H9 (cell line): ENCODE results near the gene TAF1L. TPM values are rescaled to one million over a fixed set of nuclear protein-coding genes. Genes with fewer than 3 reads are reported as not detected.

Experiments used
- DNase-seq: peaks from one replicate; pipeline ENCODE4 v3.0.0-alpha.2; 2017
- H2AFZ ChIP-seq: one replicate; pipeline ENCODE4 v1.6.1; 2013; ENCODE audit warnings: mild to moderate bottlenecking, low read length, control low read depth, moderate library complexity
- H2AK5ac ChIP-seq: 2 replicates; pipeline ENCODE4 v1.6.1; 2013; ENCODE audit warnings: low read length, control low read depth, mixed read lengths; ENCODE audit not compliant: insufficient read length
- H2BK120ac ChIP-seq: one replicate; pipeline ENCODE4 v1.6.1; 2013; ENCODE audit warnings: low read depth, mild to moderate bottlenecking, low read length, control low read depth, inconsistent platforms; ENCODE audit not compliant: poor library complexity, severe bottlenecking
- H2BK12ac ChIP-seq: 2 replicates; pipeline ENCODE4 v1.6.1; 2013; ENCODE audit warnings: low read length, control low read depth, mixed read lengths, low read depth; ENCODE audit not compliant: insufficient read length
- H2BK15ac ChIP-seq: 2 replicates; pipeline ENCODE4 v1.6.1; 2013; ENCODE audit warnings: low read depth, low read length, control low read depth
- H2BK20ac ChIP-seq: one replicate; pipeline ENCODE4 v1.6.1; 2013; ENCODE audit warnings: low read depth, mild to moderate bottlenecking, low read length, control low read depth, inconsistent platforms; ENCODE audit not compliant: poor library complexity, severe bottlenecking
- H2BK5ac ChIP-seq: 2 replicates; pipeline ENCODE4 v1.6.1; 2013; ENCODE audit warnings: low read length, control low read depth, mixed read lengths; ENCODE audit not compliant: insufficient read length
- H3K14ac ChIP-seq: 2 replicates; pipeline ENCODE4 v1.6.1; 2013; ENCODE audit warnings: low read length, control low read depth; ENCODE audit not compliant: insufficient read depth
- H3K18ac ChIP-seq: 2 replicates; pipeline ENCODE4 v1.6.1; 2013; ENCODE audit warnings: low read depth, mild to moderate bottlenecking, mixed read lengths, low read length, control low read depth; ENCODE audit not compliant: insufficient read length
- H3K23ac ChIP-seq: 2 replicates; pipeline ENCODE4 v1.6.1; 2013; ENCODE audit warnings: low read length, control low read depth, mixed read lengths, low read depth; ENCODE audit not compliant: insufficient read length
- H3K23me2 ChIP-seq: 2 replicates; pipeline ENCODE4 v1.6.1; 2013; ENCODE audit warnings: low read depth, mild to moderate bottlenecking, mixed read lengths, low read length, control low read depth; ENCODE audit not compliant: insufficient read length, poor library complexity, severe bottlenecking
- H3K27ac ChIP-seq: 2 replicates; pipeline ENCODE4 v1.5.1; 2013; ENCODE audit warnings: low read length, control low read depth, mixed read lengths, low read depth; ENCODE audit not compliant: insufficient read length
- H3K27me3 ChIP-seq: 2 replicates; pipeline ENCODE4 v1.6.1; 2013; ENCODE audit warnings: low read length, control low read depth, inconsistent platforms; ENCODE audit not compliant: insufficient read depth
- H3K4ac ChIP-seq: 2 replicates; pipeline ENCODE4 v1.6.1; 2013; ENCODE audit warnings: low read depth, mild to moderate bottlenecking, control low read depth, inconsistent platforms, low read length, moderate library complexity
- H3K4me1 ChIP-seq: 2 replicates; pipeline ENCODE4 v1.6.1; 2013; ENCODE audit warnings: low read length, control low read depth, inconsistent platforms; ENCODE audit not compliant: insufficient read depth
- H3K4me2 ChIP-seq: 2 replicates; pipeline ENCODE4 v1.6.1; 2013; ENCODE audit warnings: low read length, control low read depth, mixed read lengths; ENCODE audit not compliant: insufficient read length, insufficient read depth
- H3K56ac ChIP-seq: 2 replicates; pipeline ENCODE4 v1.6.1; 2013; ENCODE audit warnings: low read depth, mild to moderate bottlenecking, mixed read lengths, low read length, control low read depth; ENCODE audit not compliant: insufficient read length
- H3K79me1 ChIP-seq: 2 replicates; pipeline ENCODE4 v1.6.1; 2013; ENCODE audit warnings: low read depth, mild to moderate bottlenecking, moderate library complexity, low read length, control low read depth, inconsistent platforms; ENCODE audit not compliant: insufficient read depth, poor library complexity, severe bottlenecking
- H3K79me2 ChIP-seq: 2 replicates; pipeline ENCODE4 v1.6.1; 2013; ENCODE audit warnings: low read length, control low read depth, inconsistent platforms; ENCODE audit not compliant: insufficient read depth
- H3K9ac ChIP-seq: 2 replicates; pipeline ENCODE4 v1.6.1; 2013; ENCODE audit warnings: low read length, control low read depth, mixed read lengths; ENCODE audit not compliant: insufficient read length; ENCODE audit errors: extremely low read depth
- H3K9me3 ChIP-seq: one replicate; pipeline ENCODE4 v1.6.1; 2013; ENCODE audit warnings: low read depth, low read length, inconsistent platforms; ENCODE audit not compliant: control insufficient read depth
- H3T11ph ChIP-seq: one replicate; pipeline ENCODE4 v1.6.1; 2013; ENCODE audit warnings: mild to moderate bottlenecking, low read length, control low read depth, inconsistent platforms
- H4K20me1 ChIP-seq: one replicate; pipeline ENCODE4 v1.6.1; 2013; ENCODE audit not compliant: control insufficient read depth, insufficient read length, insufficient read depth
- H4K5ac ChIP-seq: 2 replicates; pipeline ENCODE4 v1.6.1; 2013; ENCODE audit warnings: low read depth, mild to moderate bottlenecking, mixed read lengths, low read length, control low read depth; ENCODE audit not compliant: insufficient read length
- H4K8ac ChIP-seq: replicated peaks from 2 replicates; pipeline ENCODE4 v1.6.1; 2013; ENCODE audit warnings: low read length, control low read depth, mixed read lengths, low read depth; ENCODE audit not compliant: insufficient read length
- H4K91ac ChIP-seq: 2 replicates; pipeline ENCODE4 v1.6.1; 2013; ENCODE audit warnings: low read depth, mild to moderate bottlenecking, moderate library complexity, mixed read lengths, low read length, control low read depth; ENCODE audit not compliant: insufficient read length
- H3K27ac Mint-ChIP-seq, 3 experiments: 2 replicates in 2 of 3; 3 replicates in 1 of 3; pipeline ENCODE4 v1.8.0; 2020 to 2021; ENCODE audit warnings: mixed read lengths in 3 of 3, mild to moderate bottlenecking in 1 of 3, moderate library complexity in 1 of 3
- H3K27me3 Mint-ChIP-seq: 2 replicates; pipeline ENCODE4 v1.8.0; 2021; ENCODE audit warnings: low read depth, mild to moderate bottlenecking, moderate library complexity, mixed read lengths
- H3K36me3 Mint-ChIP-seq, 3 experiments: 2 replicates in 2 of 3; 3 replicates in 1 of 3; pipeline ENCODE4 v1.8.0; 2020 to 2021; ENCODE audit warnings: low read depth in 3 of 3, mixed read lengths in 3 of 3; ENCODE audit not compliant: insufficient read depth in 1 of 3
- H3K4me1 Mint-ChIP-seq, 2 experiments: 2 replicates each; pipeline ENCODE4 v1.8.0; 2020; ENCODE audit warnings: mixed read lengths in 2 of 2
- H3K4me3 Mint-ChIP-seq, 2 experiments: 2 replicates in 1 of 2; 3 replicates in 1 of 2; pipeline ENCODE4 v1.8.0; 2020 to 2021; ENCODE audit warnings: mild to moderate bottlenecking in 2 of 2, mixed read lengths in 2 of 2, moderate library complexity in 1 of 2
- H3K9me3 Mint-ChIP-seq, 2 experiments: 2 replicates in 1 of 2; 3 replicates in 1 of 2; pipeline ENCODE4 v1.8.0; 2020; ENCODE audit warnings: mild to moderate bottlenecking in 2 of 2, mixed read lengths in 2 of 2, moderate library complexity in 1 of 2
- WGBS: extraction: QIAGEN DNeasy Blood & Tissue Kit; methylation state at CpG from one replicate; pipeline ENCODE4 v1.1.7; 2013; ENCODE audit warnings: missing lambda C conversion rate, low lambda C conversion rate, mixed read lengths; ENCODE audit not compliant: insufficient read length; ENCODE audit errors: extremely low coverage; 5-methylcytosine and 5-hydroxymethylcytosine counted together
- total RNA-seq: library from RNA; stranded (reverse); gene quantifications from 2 replicates; pipeline ENCODE4 v1.2.1, GENCODE V29; 2021
- TF ChIP-seq, protein P1 (sequence below): fragments of 200-600 bp; sonication (generic); conservative IDR thresholded peaks from 3 replicates; pipeline ENCODE4 v1.8.0; 2021; ENCODE audit warnings: antibody characterized with exemption, mild to moderate bottlenecking

The TAF1L gene
- total RNA-seq, 1 experiment from 2014 or later: not detected

DNA sequence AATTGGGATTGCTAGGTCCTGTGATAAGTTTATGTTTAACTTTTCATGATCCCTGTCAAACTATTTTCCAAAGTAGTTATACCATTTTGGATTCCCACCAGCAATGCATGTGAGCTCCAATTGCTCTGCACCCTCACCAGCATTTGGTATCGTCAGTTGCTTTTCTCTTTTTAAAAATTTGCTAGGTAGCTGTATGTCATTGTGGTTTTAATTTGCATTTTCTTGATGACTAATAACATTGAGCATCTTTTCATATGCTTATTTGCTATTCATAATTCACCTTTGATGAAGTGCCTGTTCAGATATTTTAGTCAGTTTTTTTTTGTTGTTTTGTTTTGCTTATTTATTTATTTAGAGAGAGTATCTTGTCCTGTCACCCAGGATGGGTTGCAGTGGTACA is 12.5 kb downstream of the TAF1L start:
- no peak overlapping the region for H3K4me2 ChIP-seq
- no peak overlapping the region for H3K23ac ChIP-seq
- no peak overlapping the region for H4K91ac ChIP-seq
- no CpG with 5 or more reads among the region's 1 CpG for WGBS
- Mint-ChIP-seq H3K27me3 (peaks cover 7% of the 10 kb centered on the region), H3K27ac (no peak overlapping the region), H3K4me1 (0 out of 4 replicates have a peak, but pooled peaks cover 0 to 2% of the 10 kb centered on the region in 2 experiments), H3K36me3 (no peaks in the 10 kb centered on the region), H3K9me3 (peaks cover 0 to 50% of the 10 kb centered on the region in 2 experiments; a peak in 2 of 5 replicates), H3K4me3 (no peak overlapping the region)
- H2BK20ac ChIP-seq: no peak overlapping the region
- H3K56ac ChIP-seq: no peak overlapping the region
- H4K8ac ChIP-seq: no peak overlapping the region
- no peak overlapping the region for H4K5ac ChIP-seq
- H2BK12ac ChIP-seq: no peak overlapping the region
- DNase-seq: no peak
- H2AK5ac ChIP-seq: no peak overlapping the region
- H3K79me1 ChIP-seq: no peaks in the 10 kb centered on the region
- no peaks in the 10 kb centered on the region for H3K79me2 ChIP-seq
- H3T11ph ChIP-seq: no peak overlapping the region
- no peak overlapping the region for H3K14ac ChIP-seq
- H2BK5ac ChIP-seq: no peak overlapping the region
- TF ChIP-seq, protein P1, sequence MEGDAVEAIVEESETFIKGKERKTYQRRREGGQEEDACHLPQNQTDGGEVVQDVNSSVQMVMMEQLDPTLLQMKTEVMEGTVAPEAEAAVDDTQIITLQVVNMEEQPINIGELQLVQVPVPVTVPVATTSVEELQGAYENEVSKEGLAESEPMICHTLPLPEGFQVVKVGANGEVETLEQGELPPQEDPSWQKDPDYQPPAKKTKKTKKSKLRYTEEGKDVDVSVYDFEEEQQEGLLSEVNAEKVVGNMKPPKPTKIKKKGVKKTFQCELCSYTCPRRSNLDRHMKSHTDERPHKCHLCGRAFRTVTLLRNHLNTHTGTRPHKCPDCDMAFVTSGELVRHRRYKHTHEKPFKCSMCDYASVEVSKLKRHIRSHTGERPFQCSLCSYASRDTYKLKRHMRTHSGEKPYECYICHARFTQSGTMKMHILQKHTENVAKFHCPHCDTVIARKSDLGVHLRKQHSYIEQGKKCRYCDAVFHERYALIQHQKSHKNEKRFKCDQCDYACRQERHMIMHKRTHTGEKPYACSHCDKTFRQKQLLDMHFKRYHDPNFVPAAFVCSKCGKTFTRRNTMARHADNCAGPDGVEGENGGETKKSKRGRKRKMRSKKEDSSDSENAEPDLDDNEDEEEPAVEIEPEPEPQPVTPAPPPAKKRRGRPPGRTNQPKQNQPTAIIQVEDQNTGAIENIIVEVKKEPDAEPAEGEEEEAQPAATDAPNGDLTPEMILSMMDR: no peak
- H2BK120ac ChIP-seq: no peak overlapping the region
- no peaks in the 10 kb centered on the region for H3K4me1 ChIP-seq
- H3K18ac ChIP-seq: no peak overlapping the region
- H2BK15ac ChIP-seq: no peak overlapping the region
- no peak overlapping the region for H3K4ac ChIP-seq
- H3K27me3 ChIP-seq: no peaks in the 10 kb centered on the region
- no peaks in the 10 kb centered on the region for H3K23me2 ChIP-seq
- no peak overlapping the region for H3K27ac ChIP-seq
- H3K9me3 ChIP-seq: no peaks in the 10 kb centered on the region
- H2AFZ ChIP-seq: no peak overlapping the region
- no peaks in the 10 kb centered on the region for H4K20me1 ChIP-seq
- no peak overlapping the region for H3K9ac ChIP-seq
